GM12878 (cell line): Measurements from ENCODE around the gene TMEM88. TPM values are rescaled to one million over a fixed set of nuclear protein-coding genes. Genes with fewer than 3 reads are reported as not detected.

ENCODE experiments used
- ATAC-seq: fragments of 200-7000 bp; cut with Tn5 transposase; 3 replicates; pipeline ENCODE4 v1.9.1; 2020; ENCODE audit warnings: mild to moderate bottlenecking, moderate library complexity
- BruUV-seq: library from RNA; stranded (reverse); fragments of 400-500 nt; replicated peaks from 2 replicates; lab custom pipeline; 2021; lab: Mats Ljungman, UMichigan
- CTCF ChIA-PET: fragments of 300-600 bp; sonication (Branson Sonifier 250); formaldehyde crosslinking; extraction: SDS; loops from one replicate; lab custom pipeline; 2021; ENCODE audit warnings: inconsistent platforms; lab: Yijun Ruan, JAX
- POLR2A ChIA-PET: fragments of 350-600 bp; formaldehyde crosslinking; extraction: SDS; loops from one replicate; lab custom pipeline; 2021; ENCODE audit warnings: inconsistent platforms; lab: Charles Lee
- RAD21 ChIA-PET: fragments of 300-600 bp; sonication (Branson Sonifier 250); formaldehyde crosslinking; loops from one replicate; lab custom pipeline; 2023; ENCODE audit warnings: antibody characterized with exemption; ENCODE audit not compliant: unreplicated experiment; lab: Charles Lee
- SMC1A ChIA-PET: fragments of 300-600 bp; sonication (Branson Sonifier 250); formaldehyde crosslinking; loops from one replicate; lab custom pipeline; 2023; ENCODE audit not compliant: unreplicated experiment, uncharacterized antibody; lab: Charles Lee
- DNase-seq: peaks from one replicate; pipeline ENCODE4 v3.0.0-alpha.2; 2011; ENCODE audit warnings: low read depth, low spot score
- FAIRE-seq: peaks from 3 replicates; lab custom pipeline; 2011; peaks lifted over from hg19 to GRCh38; lab: Jason Lieb, UNC
- H2AFZ ChIP-seq: 2 replicates; pipeline ENCODE4 v1.6.0; 2011; ENCODE audit warnings: low read depth, low read length, control low read depth; ENCODE audit not compliant: control insufficient read depth
- H3K27ac ChIP-seq: 2 replicates; pipeline ENCODE4 v1.5.1; 2011; ENCODE audit warnings: control low read depth; ENCODE audit not compliant: control insufficient read depth, insufficient read depth
- H3K27me3 ChIP-seq, 2 experiments: replicated peaks in 1 of 2; 2 replicates each; pipeline versions ENCODE4 v1.6.0 to v1.6.1; 2011; ENCODE audit warnings: low read length in 1 of 2; ENCODE audit not compliant: control insufficient read depth in 2 of 2, insufficient read depth in 2 of 2
- H3K36me3 ChIP-seq, 2 experiments: 2 replicates each; pipeline ENCODE4 v1.5.1; 2011; ENCODE audit warnings: low read length in 1 of 2; ENCODE audit not compliant: control insufficient read depth in 2 of 2, insufficient read depth in 2 of 2
- H3K4me1 ChIP-seq: 2 replicates; pipeline ENCODE4 v1.6.1; 2011; ENCODE audit warnings: mild to moderate bottlenecking, low read length, moderate library complexity, mixed read lengths; ENCODE audit not compliant: control insufficient read depth, insufficient read depth
- H3K4me2 ChIP-seq: 2 replicates; pipeline ENCODE4 v1.6.0; 2011; ENCODE audit warnings: control low read depth; ENCODE audit not compliant: control insufficient read depth, insufficient read depth
- H3K4me3 ChIP-seq: fragments of 200-600 bp; sonication (generic); 2 replicates; pipeline ENCODE4 v1.5.1; 2016
- H3K79me2 ChIP-seq: 2 replicates; pipeline ENCODE4 v1.6.0; 2011; ENCODE audit warnings: low read length; ENCODE audit not compliant: control insufficient read depth, insufficient read depth
- H3K9ac ChIP-seq: 2 replicates; pipeline ENCODE4 v1.8.0; 2011; ENCODE audit warnings: low read length, control low read depth, mixed read lengths; ENCODE audit not compliant: control insufficient read depth, insufficient read depth
- H3K9me3 ChIP-seq: replicated peaks from 3 replicates; pipeline ENCODE4 v1.5.1; 2011; ENCODE audit warnings: mild to moderate bottlenecking, low read length; ENCODE audit not compliant: control insufficient read depth, insufficient read depth
- H4K20me1 ChIP-seq: 2 replicates; pipeline ENCODE4 v1.6.0; 2011; ENCODE audit not compliant: control insufficient read depth, insufficient read depth
- CREB1 ChIP-seq: IDR thresholded peaks from 2 replicates; pipeline ENCODE4 v1.6.1; 2012; ENCODE audit warnings: low read depth, mild to moderate bottlenecking, inconsistent platforms
- DPF2 ChIP-seq: fragments of 450-650 bp; IDR thresholded peaks from 2 replicates; pipeline ENCODE4 v1.6.1; 2017; ENCODE audit warnings: mild to moderate bottlenecking
- FOXM1 ChIP-seq: IDR thresholded peaks from 2 replicates; pipeline ENCODE4 v1.6.1; 2012; ENCODE audit warnings: low read depth, mild to moderate bottlenecking, inconsistent platforms, low read length, moderate library complexity
- IKZF1 ChIP-seq: fragments of 450-650 bp; conservative IDR thresholded peaks from 2 replicates; pipeline ENCODE4 v1.6.1; 2017; ENCODE audit warnings: antibody characterized with exemption, mild to moderate bottlenecking
- MXI1 ChIP-seq: fragments of 150-350 bp; IDR thresholded peaks from 2 replicates; pipeline ENCODE4 v1.6.1; 2011; ENCODE audit warnings: low read depth, mild to moderate bottlenecking, inconsistent platforms, low read length, improper control_type of control experiment
- PML ChIP-seq: IDR thresholded peaks from 2 replicates; pipeline ENCODE4 v1.6.1; 2012; ENCODE audit warnings: low read length, inconsistent platforms
- SMARCA5 ChIP-seq: fragments of 450-650 bp; IDR thresholded peaks from 2 replicates; pipeline ENCODE4 v1.6.1; 2017; ENCODE audit warnings: mild to moderate bottlenecking
- SP1 ChIP-seq: IDR thresholded peaks from one replicate; pipeline ENCODE4 v1.6.1; 2011; ENCODE audit warnings: low read depth, low read length
- ZNF274 ChIP-seq: IDR thresholded peaks from one replicate; pipeline ENCODE4 v1.8.0; 2011; ENCODE audit not compliant: insufficient read length, insufficient read depth
- WGBS: methylation state at CpG from one replicate; pipeline ENCODE4 v1.1.6; 2016; ENCODE audit warnings: low lambda C conversion rate; ENCODE audit not compliant: insufficient replicate concordance, insufficient coverage; ENCODE audit errors: missing lambda C conversion rate; 5-methylcytosine and 5-hydroxymethylcytosine counted together
- in situ Hi-C: fragments of 300-500 bp; cut with MboI; formaldehyde crosslinking; loops from 9 replicates; pipeline ENCODE4 v1.14.3; 2018; ENCODE audit warnings: mixed read lengths
- intact Hi-C: fragments of 100-400 bp; cut with micrococcal nuclease; formaldehyde crosslinking; loops from one replicate; pipeline ENCODE4 v1.14.2; 2022; ENCODE audit not compliant: unreplicated experiment
- polyA plus RNA-seq, 11 experiments: library from polyadenylated mRNA; depleted of rRNA in 4 of 11; unstranded in 6 of 11; stranded (reverse) in 5 of 11; fragments of >200 nt; fragmentation: Nextera tagmentation in 4 of 11; fragmentation: Illumina TruSeq in 1 of 11; extraction: Ambion mirVana in 4 of 11; extraction: Trizol in 1 of 11; gene quantifications; 1 replicate in 1 of 11; 2 replicates in 10 of 11; pipeline versions ENCODE4 v1.2.1 to v1.2.3, GENCODE V29; 2011 to 2016; ENCODE audit warnings: inconsistent platforms in 2 of 11, missing spikeins in 2 of 11, low read depth in 1 of 11
- total RNA-seq, 4 experiments: library from RNA; depleted of rRNA in 3 of 4; stranded (reverse); fragments of >200 nt in 3 of 4; fragmentation: Illumina TruSeq in 1 of 4; extraction: Trizol in 1 of 4; gene quantifications; 2 replicates each; pipeline versions ENCODE4 v1.2.1 to v1.2.3, GENCODE V29; 2013 to 2021
- TF ChIP-seq, protein P1 (sequence below): fragments of 450-650 bp; conservative IDR thresholded peaks from 2 replicates; pipeline ENCODE4 v1.6.1; 2017; ENCODE audit warnings: mild to moderate bottlenecking, moderate library complexity
- TF ChIP-seq, protein P2 (sequence below): fragments of 450-650 bp; IDR thresholded peaks from 2 replicates; pipeline ENCODE4 v1.6.1; 2017; ENCODE audit warnings: low read depth, mild to moderate bottlenecking, moderate library complexity
- TF ChIP-seq, protein P3 (sequence below): fragments of 450-650 bp; IDR thresholded peaks from 2 replicates; pipeline ENCODE4 v1.6.1; 2017; ENCODE audit warnings: mild to moderate bottlenecking, low read depth, inconsistent platforms; ENCODE audit not compliant: poor library complexity, severe bottlenecking
- TF ChIP-seq, protein P4 (sequence below): fragments of 450-650 bp; IDR thresholded peaks from 2 replicates; pipeline ENCODE4 v1.6.1; 2018; ENCODE audit warnings: borderline replicate concordance, mild to moderate bottlenecking; ENCODE audit not compliant: partially characterized antibody

TMEM88 gene
- total and polyA plus RNA-seq, 10 of the 15 experiments (the other 5 are each of a cell fraction or from before 2014, with no cell fraction given), result 0.21 to 2.2 (median 0.62) TPM; not detected in 5

DNA sequence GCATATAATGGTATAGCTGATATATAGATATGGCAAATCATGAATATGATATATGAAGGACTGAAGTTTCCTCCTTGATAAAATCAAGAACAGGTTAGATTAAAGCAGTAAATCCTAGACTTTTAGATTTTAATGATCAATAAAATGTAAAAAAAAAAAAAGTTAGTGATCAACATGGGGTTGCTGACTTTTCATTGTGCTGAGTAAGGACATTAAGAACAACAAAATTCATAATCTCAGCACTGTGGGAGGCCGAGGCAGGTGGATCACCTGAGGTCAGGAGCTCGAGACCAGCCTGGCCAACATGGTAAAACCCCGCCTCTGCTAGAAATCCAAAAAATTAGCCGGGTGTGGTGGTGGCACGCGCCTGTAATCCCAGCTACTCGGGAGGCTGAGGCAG, 23.4 kb downstream of the TMEM88 start (continued):
- TF ChIP-seq, protein P1, sequence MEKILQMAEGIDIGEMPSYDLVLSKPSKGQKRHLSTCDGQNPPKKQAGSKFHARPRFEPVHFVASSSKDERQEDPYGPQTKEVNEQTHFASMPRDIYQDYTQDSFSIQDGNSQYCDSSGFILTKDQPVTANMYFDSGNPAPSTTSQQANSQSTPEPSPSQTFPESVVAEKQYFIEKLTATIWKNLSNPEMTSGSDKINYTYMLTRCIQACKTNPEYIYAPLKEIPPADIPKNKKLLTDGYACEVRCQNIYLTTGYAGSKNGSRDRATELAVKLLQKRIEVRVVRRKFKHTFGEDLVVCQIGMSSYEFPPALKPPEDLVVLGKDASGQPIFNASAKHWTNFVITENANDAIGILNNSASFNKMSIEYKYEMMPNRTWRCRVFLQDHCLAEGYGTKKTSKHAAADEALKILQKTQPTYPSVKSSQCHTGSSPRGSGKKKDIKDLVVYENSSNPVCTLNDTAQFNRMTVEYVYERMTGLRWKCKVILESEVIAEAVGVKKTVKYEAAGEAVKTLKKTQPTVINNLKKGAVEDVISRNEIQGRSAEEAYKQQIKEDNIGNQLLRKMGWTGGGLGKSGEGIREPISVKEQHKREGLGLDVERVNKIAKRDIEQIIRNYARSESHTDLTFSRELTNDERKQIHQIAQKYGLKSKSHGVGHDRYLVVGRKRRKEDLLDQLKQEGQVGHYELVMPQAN, result no peak
- TF ChIP-seq, protein P2, sequence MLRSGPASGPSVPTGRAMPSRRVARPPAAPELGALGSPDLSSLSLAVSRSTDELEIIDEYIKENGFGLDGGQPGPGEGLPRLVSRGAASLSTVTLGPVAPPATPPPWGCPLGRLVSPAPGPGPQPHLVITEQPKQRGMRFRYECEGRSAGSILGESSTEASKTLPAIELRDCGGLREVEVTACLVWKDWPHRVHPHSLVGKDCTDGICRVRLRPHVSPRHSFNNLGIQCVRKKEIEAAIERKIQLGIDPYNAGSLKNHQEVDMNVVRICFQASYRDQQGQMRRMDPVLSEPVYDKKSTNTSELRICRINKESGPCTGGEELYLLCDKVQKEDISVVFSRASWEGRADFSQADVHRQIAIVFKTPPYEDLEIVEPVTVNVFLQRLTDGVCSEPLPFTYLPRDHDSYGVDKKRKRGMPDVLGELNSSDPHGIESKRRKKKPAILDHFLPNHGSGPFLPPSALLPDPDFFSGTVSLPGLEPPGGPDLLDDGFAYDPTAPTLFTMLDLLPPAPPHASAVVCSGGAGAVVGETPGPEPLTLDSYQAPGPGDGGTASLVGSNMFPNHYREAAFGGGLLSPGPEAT, result no peak
- TF ChIP-seq ZNF274 (no peak), SMARCA5 (no peak), DPF2 (no peak)

DNA sequence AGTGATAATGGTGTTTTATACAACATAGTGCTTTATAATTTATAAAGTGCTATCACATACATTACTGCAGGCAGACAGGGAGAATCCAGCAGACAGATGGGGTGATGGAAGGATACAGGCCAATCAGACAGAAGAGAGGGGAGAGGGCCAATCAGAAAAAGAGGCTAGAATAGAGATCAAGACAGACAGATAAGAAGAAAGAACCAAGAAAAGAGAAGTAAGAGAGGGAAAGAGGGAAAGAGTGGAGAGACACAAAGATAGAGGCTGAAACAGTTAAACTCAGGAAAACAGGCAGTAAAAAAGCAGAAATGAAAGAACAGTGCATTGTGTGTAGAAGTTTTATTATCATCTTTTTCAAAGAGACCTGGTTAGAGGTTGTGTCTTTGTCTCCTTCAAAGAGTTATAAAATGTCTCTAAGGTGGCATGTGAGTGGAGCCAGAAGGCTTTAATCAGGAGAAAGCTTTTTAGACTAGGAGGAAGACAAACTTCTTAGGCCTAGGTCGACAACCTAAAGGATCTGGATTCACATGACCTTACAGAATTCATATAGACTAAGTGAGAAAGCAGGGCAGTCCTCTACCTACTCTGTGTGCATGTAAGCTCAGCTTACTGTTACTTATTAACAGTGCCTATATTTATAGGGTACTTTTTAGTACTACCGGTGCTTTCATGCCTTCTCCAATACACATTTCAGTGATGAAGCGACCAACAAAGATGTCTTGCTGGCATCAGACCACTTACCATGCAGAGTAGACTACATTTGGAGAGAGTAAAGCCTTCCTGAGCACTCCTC, 25.4 kb downstream of the TMEM88 start:
- intact Hi-C loops, result no loop called here
- no peak for TF ChIP-seq PML
- no peak for TF ChIP-seq CREB1
- TF ChIP-seq FOXM1, result no peak
- no peak for TF ChIP-seq MXI1
- TF ChIP-seq IKZF1, result 0 out of 2 replicates have a peak, but pooled peaks have one; percentile 33
- TF ChIP-seq, protein P3, sequence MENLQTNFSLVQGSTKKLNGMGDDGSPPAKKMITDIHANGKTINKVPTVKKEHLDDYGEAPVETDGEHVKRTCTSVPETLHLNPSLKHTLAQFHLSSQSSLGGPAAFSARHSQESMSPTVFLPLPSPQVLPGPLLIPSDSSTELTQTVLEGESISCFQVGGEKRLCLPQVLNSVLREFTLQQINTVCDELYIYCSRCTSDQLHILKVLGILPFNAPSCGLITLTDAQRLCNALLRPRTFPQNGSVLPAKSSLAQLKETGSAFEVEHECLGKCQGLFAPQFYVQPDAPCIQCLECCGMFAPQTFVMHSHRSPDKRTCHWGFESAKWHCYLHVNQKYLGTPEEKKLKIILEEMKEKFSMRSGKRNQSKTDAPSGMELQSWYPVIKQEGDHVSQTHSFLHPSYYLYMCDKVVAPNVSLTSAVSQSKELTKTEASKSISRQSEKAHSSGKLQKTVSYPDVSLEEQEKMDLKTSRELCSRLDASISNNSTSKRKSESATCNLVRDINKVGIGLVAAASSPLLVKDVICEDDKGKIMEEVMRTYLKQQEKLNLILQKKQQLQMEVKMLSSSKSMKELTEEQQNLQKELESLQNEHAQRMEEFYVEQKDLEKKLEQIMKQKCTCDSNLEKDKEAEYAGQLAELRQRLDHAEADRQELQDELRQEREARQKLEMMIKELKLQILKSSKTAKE, result no peak
- no peak for TF ChIP-seq SMARCA5
- TF ChIP-seq, protein P4, sequence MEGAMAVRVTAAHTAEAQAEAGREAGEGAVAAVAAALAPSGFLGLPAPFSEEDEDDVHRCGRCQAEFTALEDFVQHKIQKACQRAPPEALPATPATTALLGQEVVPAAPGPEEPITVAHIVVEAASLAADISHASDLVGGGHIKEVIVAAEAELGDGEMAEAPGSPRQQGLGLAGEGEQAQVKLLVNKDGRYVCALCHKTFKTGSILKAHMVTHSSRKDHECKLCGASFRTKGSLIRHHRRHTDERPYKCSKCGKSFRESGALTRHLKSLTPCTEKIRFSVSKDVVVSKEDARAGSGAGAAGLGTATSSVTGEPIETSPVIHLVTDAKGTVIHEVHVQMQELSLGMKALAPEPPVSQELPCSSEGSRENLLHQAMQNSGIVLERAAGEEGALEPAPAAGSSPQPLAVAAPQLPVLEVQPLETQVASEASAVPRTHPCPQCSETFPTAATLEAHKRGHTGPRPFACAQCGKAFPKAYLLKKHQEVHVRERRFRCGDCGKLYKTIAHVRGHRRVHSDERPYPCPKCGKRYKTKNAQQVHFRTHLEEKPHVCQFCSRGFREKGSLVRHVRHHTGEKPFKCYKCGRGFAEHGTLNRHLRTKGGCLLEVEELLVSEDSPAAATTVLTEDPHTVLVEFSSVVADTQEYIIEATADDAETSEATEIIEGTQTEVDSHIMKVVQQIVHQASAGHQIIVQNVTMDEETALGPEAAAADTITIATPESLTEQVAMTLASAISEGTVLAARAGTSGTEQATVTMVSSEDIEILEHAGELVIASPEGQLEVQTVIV, result peak; percentile 10
- no peak for TF ChIP-seq SP1

More for the DNA sequence above, 25.4 kb downstream of the TMEM88 start:
- Histone ChIP-seq H3K27ac (peak overlapping the region; percentile 24), H3K4me2 (peak overlapping the region; percentile 60), H3K4me1 (peaks cover 19% of the 10 kb centered on the region), H2AFZ (no peak overlapping the region), H3K9me3 (no peaks in the 10 kb centered on the region), H3K9ac (no peak overlapping the region), H3K27me3 (no peaks in the 10 kb centered on the region), H3K79me2 (peaks cover 6% of the 10 kb centered on the region), H3K36me3 (peaks cover 0 to 2% of the 10 kb centered on the region in 2 experiments; a peak in 1 of 4 replicates), H3K4me3 (peak overlapping the region; percentile 0; the same call in 1 of the 2 replicates), H4K20me1 (no peaks in the 10 kb centered on the region)
- in situ Hi-C loops, result no loop called here
- no TSS peak for BruUV-seq
- CTCF ChIA-PET, result interaction anchor here (1.6 to 8.9 kb wide), 2 partner anchors 11 to 17 kb away, joined by 5 to 75 read pairs; no protein-coding TSS in a partner anchor
- peak; percentile 62 for ATAC-seq
- no peak for DNase-seq
- RAD21 ChIA-PET, result interaction anchor here (0.7 to 1.1 kb wide), 3 partner anchors 23 to 43 kb away, joined by 3 to 4 read pairs (median 3); partner anchors contain the start of gene NAA38
- peak; percentile 72 for FAIRE-seq
- SMC1A ChIA-PET, result interaction anchor here (1.5 kb wide), 1 partner anchor 18 kb away, joined by 3 read pairs; no protein-coding TSS in a partner anchor
- POLR2A ChIA-PET, result interaction anchor here (0.7 to 1.4 kb wide), 2 partner anchors 11 to 35 kb away, joined by 3 to 4 read pairs; partner anchors contain the start of gene RNF227
- WGBS, result 61% methylated on average over 3 of the region's 3 CpGs
